HG02588 (cell line): Measurements from ENCODE around the gene RNASE8.

Experiments used
- ATAC-seq: cut with Tn5 transposase; IDR thresholded peaks from one replicate; pipeline ENCODE4 v1.9.1; 2021; ENCODE audit warnings: mild to moderate bottlenecking, moderate library complexity; ENCODE audit not compliant: unreplicated experiment

Gene RNASE8

DNA sequence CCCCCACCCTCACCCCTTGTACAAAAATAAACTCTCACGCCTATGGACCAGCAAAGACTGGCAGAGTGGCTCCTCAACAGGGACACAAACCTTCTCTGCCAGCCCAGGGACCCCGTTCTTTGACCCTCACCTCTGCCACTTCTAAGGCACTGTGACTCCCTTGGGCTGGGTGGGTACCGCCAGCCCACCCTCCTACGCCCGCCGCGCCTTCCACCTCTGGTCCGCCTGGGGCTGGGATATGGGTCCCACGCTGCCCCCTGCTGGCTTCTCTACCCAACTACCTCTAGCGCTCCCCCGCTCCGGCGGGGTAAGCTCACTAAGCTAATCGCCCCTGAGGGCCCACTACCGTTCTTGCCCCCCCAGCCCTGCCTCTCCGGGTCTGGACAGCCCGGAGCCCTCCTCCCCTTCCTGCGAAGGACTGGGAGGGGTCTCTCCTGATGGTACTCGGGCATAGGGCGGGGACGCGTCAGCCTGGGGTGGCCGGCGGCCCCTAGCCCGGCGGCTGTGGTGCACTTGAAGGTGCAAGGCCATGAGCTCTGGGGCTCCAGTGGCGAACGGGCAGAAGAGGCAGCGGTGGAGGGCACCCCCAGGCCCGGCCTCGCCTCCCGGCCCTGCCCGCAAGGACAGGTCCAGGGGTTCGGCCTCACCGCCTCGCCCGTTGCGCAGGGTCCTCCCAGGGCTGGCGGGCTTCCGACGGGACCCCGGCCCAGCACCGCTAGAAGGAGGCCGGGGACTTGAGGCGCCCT, 32.7 kb downstream of the RNASE8 start:
- no peak for ATAC-seq

DNA sequence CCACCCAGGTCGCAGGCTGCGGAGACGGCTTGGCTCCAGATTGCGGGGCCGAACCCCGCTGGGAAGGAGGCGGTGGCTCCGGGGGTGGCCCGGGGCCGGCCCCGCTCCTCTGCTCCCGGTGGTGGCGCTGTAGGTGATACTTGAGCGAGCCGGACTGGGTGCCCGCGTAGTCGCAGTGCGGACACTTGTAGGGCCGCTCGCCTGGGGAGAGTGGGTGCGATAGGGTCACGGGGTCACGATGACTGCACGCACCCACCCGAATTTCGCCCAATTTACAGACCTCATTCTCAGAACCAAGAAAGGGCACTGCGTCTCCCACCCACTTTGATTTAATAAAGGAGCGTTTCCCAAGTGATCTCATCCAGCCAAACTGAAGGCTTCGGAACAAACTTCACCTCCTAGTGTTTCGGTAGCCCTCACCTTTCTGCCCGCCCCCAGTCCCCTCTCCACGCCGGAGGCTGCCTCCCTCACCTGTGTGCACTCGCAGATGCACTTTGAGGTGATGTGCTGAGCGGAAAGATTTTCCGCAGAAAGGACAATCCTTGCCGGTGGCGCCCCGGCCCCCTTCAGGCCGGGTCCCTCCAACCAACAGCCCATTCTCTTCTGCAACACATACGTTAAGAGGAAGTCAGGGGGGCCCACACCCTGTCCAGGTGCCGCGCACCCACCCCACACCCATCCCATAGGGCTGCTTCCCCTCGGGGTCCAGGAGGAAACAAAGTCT, 33.5 kb downstream of the RNASE8 start:
- ATAC-seq, result no peak

DNA sequence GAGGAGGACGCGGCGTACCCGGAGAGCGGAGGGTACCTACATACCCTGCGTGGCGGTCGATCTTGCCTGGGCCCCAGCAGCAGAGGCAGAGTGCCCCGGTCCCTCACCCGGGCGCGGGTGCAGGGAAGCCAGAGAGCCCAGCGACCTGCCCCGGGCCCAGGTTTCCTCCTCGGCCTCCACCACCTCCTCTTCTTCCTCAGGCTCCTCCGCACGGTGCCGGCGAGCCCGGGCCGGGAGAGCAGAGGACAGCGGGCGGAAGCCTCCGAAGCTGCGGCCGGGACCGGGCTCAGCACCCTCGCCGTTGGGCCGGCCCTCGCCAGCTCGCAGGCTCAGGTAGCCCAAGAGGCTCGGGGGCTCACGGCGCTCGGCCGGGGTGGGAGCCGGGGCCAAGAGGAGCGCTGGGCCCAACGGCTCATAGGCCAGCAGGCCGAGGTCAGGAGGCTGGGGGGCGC, 34.2 kb downstream of the RNASE8 start:
- ATAC-seq, result no peak

DNA sequence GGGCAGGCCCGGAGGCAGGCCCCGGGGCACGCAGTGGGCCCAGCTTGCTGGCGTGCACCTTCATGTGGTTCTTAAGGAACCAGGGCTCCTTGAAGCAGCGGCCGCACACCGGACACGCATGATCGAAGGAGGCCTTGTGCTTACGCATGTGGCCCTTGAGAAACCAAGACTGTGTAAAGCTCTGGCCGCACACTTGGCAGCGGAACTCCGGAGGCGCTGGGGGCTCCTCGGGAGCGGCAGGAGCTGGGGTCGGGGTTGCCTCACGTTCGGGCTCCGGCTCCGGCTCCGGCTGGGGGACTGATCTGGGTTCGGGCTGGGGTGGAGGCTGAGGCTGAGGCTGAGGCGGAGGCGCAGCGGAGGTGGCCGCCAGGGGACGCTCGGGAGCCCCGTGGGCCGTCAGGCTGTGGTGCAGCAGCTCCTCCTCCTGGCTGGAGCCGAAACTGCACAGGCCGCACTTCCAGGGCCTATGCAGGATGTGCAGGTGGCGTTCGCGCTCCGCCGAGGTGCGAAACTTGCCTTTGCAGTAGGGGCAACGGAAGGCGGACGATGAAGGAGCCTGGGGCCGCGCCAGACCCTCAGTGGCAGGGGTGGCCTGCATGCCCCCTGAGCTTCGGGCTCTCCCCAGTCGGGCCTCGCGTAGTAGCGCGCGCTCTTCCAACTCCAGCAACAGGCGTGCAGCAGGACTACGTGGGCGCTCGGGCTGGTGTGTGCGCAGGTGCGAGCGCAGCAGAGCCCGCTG, 34.8 kb downstream of the RNASE8 start:
- ATAC-seq, result peak; percentile 93

- no peak for ATAC-seq
Measured at GRCh38 chr14:21093018-21093417, 35.4 kb downstream of the RNASE8 start.

- ATAC-seq, result no peak
Measured at GRCh38 chr14:21093769-21094681, 36.4 kb downstream of the RNASE8 start.

DNA sequence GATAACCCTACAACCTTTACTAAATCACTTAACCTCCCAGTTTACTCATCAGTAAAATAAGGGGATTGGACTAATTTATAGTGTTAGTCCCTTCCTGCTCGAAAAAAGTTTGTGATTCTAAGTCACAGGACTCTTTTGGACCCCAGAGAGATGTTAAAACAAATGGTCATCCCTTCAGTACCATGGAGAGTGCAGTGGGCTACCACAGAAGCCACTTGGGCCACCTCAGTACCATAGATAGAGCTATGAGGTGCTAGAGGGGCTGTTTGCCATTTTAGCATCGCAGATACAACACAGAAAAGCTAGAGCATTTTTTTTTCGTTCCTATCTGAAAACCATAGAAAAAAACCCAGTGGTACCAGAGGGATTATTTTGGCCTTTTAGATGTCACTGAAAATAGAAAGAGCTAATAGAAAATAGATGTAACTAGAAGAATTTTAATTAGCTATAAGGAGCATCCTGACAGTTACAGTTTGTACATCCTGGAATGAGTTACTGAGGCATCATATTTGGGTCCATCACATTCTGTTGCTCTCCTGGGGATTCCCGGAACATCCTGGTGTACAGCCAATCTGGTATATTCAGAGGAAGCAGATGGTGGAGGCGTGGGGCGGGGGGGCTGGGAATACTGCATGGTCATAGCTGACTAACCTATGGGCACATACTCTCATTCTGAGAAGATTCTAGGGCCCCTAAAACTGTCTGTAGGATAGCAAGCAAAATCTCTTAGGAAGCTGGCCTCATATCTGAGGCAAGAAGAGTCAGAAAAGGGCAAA, 38.0 kb downstream of the RNASE8 start:
- ATAC-seq, result no peak

DNA sequence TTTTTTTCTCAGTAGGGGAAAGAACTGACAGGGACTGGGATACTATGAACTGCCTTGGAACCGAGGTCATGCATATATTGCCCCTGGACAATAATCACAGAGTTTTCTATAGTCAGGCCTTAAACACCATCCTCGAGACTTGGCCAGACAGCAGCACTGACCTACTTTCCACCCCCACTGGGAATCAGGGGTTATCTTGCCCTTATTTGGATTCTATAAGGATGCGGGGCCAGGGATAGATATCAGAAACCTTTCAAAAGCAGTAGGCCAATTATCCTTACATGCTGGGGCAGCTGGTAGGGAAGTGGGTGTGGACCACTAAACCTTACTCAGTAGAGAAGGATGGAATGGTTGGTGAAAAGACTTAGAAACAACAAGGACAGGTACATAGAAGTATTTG, 38.8 kb downstream of the RNASE8 start:
- no peak for ATAC-seq

DNA sequence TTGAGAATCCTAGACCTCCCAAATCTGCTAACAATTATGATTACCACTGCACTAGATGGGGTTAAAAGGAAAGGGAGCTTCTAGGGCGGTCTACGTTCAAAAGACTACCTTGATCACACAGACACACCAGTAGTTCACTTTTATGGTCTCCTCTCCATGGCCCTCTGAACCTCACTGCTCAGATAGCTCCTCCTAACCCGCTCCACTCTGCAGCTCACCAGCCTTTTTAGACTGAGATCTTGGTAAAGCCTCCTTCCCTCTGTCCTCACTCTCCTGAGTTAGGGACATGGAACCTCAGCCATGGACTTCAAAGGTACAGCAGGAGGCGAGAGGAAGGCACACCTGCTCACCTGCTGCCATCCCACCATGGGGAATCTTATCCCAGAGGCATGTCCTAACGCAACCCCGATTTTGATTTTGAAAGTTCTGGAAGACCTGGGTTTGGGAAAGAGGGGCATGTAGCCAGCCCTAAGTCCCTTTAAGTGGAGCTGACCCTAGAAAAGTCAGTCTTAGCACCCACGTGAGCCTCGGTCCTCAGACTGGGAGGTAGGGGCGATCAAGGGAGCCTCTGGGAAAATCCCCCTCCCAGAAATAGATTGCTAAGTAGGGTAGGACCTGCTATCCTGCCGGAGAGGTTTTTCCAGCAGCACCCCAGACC, 39.5 kb downstream of the RNASE8 start:
- no peak for ATAC-seq

- ATAC-seq, result no peak
Measured at GRCh38 chr14:21097636-21098075, 40.0 kb downstream of the RNASE8 start.

DNA sequence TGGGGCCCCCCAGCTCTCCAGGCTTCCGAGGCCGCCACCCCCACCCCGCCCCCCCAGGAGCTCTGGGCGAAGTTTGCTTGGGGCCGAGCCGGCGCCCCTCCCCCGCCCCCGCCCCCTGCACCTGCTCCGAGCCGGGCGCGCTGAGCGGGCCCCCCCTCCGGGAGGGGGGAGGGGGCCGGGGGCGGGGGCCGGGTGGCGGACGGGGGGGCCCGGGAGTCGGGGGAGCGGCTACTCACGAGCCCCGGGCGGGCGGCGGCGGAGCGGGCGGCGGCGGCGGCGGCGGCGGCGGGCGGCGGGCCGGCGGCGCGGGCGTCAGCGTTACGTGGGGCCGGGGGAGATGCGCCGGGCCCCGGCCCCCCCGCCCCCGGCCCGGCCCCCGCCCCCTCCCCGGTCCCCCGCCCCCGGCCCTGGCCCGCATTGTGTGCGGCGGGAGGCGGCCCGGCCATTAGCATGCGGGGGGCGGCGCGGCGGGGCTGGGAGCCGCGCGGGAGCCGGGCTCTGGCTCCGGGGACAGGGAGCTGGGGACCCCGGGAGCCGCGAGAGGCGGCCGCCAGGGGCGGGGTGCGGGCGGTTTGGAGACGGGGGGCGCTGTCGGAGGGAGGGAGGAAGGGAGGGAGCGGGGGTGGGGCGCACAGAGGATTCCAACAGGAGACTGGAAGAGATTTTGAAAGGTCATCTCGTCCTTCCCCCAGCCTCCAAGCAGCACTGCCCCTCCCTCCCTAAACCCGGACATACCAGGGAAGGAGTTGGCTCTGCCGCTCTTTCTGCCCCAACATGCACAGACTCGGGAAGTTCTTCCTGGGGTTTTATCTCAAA, 40.7 kb downstream of the RNASE8 start, which contains the start of gene ZNF219:
TSS of gene ZNF219 (minus strand) at position 580 of the 816 bp plus-strand sequence. CDS start 5,064 bp downstream, outside the sequence.
- no peak for ATAC-seq

DNA sequence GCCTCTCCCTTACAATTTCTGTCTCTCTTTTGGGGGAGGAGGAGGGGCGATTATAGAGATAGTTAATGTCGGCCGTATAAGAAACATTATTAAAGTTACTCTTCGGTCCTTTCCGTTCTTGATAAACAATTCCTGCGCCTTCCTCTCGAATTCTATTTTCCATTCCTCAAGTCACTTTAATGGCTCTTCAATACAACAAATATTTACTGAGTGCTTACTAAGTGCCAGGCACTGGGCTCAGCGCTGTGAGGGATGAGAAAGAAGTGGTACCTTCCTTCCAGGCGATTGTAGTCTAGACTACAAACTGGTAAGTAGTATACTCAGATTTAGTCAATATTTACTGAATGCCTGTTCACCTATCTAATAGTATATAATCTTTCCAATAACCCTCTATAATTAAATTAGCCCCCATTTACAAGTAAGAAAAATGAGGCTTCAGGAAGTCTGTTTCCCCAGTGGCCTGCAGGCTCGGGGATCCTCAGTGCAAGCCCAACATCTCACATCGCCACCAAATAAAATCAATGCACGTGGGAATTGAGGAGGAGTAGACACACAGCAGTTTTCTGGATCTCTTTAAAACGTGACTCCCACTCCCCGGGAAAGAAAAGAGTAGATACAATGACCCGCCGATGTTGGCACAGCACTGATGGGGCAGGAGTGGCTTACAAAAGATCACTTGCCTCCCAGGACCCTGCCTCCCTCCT, 41.4 kb downstream of the RNASE8 start:
- ATAC-seq, result no peak

GRCh38 chr14:21099596-21099985, 42.0 kb downstream of the RNASE8 start:
- ATAC-seq, result no peak

GRCh38 chr14:21100931-21101330, 43.3 kb downstream of the RNASE8 start, which contains the start of gene TMEM253:
Gene TMEM253, plus strand, starts transcription at chr14:21101066. Its CDS starts 278 bp downstream, at chr14:21101344.
- no peak for ATAC-seq

- no peak for ATAC-seq
Measured at GRCh38 chr14:21101802-21102413, 44.3 kb downstream of the RNASE8 start.

GRCh38 chr14:21102521-21103410, 45.1 kb downstream of the RNASE8 start:
- ATAC-seq, result no peak
